Measurements from ENCODE around the gene ARID1B. TPM values are rescaled to one million over a fixed set of nuclear protein-coding genes. Genes with fewer than 3 reads are reported as not detected.

Gene ARID1B
- polyA plus RNA-seq, 1 donor = 66.0 TPM

DNA sequence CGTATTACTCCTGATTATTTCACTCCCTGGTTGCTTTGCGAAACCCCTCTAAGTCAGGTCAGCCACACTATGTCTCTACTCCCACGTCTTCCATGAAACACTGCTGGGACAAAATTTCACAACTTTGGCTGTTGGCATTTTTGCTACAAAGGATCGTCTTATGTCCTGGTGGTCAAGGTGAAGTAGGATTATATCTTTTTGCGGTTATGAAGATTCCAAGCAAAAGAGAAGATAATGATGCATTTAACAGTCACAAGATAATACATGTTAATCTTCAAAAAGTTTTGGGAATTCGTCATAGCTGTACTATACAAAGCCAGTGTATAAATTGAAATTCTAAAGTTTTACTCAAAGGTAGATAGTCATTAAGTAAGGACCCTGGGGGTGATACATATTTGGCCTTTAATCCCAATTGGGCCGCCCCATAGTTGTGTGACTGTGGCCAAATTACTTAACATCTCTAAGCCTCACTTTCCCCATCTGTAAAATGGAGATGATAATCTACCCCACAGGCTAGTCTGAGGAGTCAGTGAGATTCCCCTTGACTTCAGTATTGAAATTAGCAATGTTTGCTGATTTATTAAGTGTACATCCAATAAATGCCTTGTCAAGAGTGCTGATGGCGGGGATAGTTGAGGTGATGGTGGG is 212.1 kb downstream of the ARID1B start:
- no peak for DNase-seq (ENCODE audit: low read depth)

GRCh38 chr6:156992020-156992804 is 215.0 kb downstream of the ARID1B start:
- no peak for DNase-seq (ENCODE audit: low read depth)

GRCh38 chr6:156993713-156994112 is 216.5 kb downstream of the ARID1B start:
- no peak for DNase-seq (ENCODE audit: low read depth)

DNA sequence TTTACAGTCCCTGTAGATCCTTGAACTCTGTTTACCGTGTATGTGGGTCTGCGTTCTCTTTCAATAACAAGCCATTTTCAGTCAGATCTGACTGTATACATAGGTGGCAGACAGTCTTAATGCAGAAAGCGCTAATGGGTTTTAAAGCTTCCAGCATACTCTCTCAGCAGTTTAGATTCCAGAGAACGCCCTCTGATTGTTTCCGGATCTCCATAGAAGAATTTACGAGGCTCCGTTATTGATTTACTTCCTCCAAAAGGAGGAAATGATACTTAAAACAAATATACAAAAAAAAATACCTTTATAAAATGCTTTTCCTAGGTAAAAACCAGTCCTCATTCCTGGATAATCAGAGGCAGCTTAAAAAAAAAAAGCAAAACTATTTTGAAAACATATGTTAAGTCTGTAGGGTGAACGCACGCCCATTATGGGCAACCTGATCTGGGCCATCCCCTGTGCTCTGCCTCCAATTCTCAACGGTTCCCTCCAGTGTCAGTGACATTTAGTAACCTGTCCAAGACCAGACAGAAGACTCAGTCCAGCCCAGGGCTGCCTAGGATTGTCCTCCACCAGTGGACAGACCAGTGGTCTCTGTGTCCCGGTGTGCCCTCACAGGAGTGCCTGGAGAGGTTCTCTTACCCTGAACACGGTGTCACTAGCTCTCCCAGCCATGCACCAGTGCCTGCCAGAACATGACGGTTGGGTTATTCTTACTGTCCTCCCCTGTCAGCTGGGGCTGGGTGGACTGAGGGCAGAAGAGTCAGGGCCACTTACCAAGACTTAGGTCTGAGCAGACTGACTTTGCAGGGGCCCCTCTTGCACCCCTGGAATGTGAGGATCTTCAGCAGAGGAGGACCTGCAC is 217.3 kb downstream of the ARID1B start:
- no peak for DNase-seq (ENCODE audit: low read depth)

DNA sequence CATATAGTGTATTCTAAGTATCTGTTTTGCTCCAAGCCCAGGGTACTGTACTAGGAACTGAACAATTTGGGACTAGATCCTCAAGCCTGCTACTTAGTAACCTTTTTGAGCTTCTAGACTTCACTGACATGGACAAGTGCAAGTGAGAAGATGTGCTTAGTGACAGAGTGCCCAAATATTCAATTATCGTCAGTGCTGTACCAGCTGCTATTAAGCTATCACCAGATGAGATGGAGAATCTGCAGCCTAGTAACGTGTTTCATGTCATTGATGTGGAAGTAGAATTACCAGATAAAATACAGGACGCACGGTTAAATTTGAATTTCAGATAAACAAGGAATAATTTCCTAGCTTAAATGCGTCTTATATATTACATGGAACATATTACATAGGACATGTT is 218.3 kb downstream of the ARID1B start:
- no peak for DNase-seq (ENCODE audit: low read depth)

- DNase-seq (ENCODE audit: low read depth) = no peak
These were observed 219.1 kb downstream of the ARID1B start for GRCh38 chr6:156996265-156996664.

GRCh38 chr6:156998794-156999330 is 221.7 kb downstream of the ARID1B start:
- no peak for DNase-seq (ENCODE audit: low read depth)

DNA sequence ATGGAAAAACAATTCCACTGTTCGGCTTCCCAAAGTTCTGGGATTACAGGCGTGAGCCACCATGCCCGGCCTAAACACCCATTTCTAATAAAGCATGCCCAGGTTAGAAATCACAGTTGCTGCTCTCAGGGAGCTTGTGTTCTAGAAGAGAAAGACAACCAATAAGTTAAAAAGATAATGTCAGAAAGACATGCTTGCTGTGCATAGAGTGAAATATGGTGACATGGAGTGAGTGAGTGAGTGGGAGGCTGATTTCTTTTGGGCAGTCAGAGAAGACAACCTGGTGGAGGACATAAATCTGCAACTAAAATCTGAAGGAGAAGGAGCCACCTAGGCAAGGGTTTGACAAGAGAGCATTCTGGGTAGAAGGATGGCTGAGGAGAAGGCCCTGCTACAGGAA is 222.6 kb downstream of the ARID1B start:
- DNase-seq (ENCODE audit: low read depth) = no peak

DNA sequence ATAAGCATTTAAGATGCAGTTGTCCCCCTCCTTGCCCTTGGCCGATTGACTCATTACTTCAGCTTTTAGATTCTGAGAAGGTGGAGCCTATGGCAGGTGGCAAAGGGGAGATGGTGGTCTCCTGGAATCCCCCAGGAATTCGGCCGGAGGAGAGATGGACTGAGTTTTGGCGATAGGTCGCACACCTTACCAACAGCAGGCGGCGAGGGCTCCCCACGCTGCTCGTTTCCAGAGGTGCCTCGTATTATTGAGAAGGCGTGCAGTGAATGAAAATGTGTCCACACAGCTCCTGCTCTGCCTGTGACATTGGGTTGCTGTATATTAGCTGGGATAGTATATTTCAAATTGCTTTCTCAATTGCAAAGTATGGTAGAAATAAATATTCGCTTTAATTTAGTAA is 224.5 kb downstream of the ARID1B start:
- no peak for DNase-seq (ENCODE audit: low read depth)

DNA sequence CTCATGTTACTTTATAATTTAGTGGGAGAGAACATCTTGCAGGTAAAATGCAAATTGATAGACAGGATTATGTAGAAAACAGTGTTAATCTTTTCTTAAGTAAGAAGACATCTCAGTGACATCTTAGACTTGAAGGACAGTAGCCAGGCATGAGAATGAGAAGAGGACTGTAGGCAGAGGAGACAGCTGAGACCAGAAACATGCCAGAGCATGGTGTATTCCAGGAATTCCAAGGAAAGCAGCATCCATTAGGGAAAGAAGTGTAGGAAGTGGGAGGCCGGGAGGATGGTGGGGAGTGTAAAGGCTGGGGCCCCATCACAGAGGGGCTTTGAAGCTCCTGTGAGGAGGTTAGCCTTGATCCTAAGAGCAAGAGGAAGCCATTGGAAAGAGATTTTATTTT is 225.6 kb downstream of the ARID1B start:
- no peak for DNase-seq (ENCODE audit: low read depth)

GRCh38 chr6:157005940-157006339 is 228.8 kb downstream of the ARID1B start:
- DNase-seq (ENCODE audit: low read depth) = no peak

- DNase-seq (ENCODE audit: low read depth) = no peak
These were observed 231.4 kb downstream of the ARID1B start for GRCh38 chr6:157008568-157008967.

DNA sequence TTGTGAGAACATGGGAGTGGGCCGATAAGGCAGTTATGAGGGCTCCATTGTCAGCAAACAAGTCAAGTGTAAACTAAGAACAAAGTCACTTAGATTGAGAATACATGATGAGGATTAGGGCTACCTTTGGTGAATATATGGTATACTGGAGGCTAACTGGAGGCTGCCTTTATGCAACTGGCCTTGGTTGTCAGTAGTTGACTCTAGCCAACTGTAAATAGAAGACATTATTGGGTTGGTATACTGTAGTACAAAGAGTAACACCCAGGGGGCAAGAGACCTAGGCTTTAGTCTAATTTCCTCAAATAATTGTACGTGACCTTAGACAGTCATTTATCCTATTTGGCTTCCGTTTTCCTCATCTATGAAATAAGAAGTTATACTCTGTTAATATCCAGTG is 235.2 kb downstream of the ARID1B start:
- DNase-seq (ENCODE audit: low read depth) = no peak

DNA sequence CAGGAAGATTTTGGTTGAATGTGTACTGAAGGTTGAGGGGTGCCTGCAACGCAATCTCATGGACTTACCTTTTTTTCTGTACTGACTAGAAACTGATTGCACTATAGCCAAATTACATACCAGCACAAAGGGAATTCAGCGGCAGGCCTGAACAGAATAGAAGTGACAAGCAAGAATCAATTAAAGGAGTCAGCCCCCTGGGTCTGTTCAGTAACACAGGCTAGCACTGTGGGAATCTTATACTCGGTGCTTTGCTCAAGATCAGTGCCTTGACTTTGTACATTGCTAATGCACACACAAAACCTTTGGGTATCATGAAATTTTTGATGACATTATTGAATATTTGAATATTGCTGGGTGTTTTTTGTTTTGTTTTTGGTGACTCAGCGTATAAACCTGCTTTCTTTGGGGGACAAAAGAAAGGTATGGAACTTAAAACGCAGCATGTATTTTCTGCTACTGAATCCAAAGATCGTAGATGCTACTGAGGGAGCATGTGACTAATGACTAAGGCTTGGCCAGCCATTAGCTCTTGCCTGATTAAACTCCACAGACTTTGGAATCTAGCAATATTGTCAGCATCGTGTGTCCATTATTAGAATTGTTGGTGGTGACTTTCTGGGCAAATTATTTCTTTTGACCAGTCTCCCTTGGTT is 236.6 kb downstream of the ARID1B start:
- no peak for DNase-seq (ENCODE audit: low read depth)

GRCh38 chr6:157014871-157015270 is 237.7 kb downstream of the ARID1B start:
- DNase-seq (ENCODE audit: low read depth) = no peak

- no peak for DNase-seq (ENCODE audit: low read depth)
These were observed 239.8 kb downstream of the ARID1B start for GRCh38 chr6:157017022-157017421.

- DNase-seq (ENCODE audit: low read depth) = no peak
These were observed 240.7 kb downstream of the ARID1B start for GRCh38 chr6:157017861-157018260.

GRCh38 chr6:157019115-157019641 is 242.0 kb downstream of the ARID1B start:
- DNase-seq (ENCODE audit: low read depth) = no peak

DNA sequence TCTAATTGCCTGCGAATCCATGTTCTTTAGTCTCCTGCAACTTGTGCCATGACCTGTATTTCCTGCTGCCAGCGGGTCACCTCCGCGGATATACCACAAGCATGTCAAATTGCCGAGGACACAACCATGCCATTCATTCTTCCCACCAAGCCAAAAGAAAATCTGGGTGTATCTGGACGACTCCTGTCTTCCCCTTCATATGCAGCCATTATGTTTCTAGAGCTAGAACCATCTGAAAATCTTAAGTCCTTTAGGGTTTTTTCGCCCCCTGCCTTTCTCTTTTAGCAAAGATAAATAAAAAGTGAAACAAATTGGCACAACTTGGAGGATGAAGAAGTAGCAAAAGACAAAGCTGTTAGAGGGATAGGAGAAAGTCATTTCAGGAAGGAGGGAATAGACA is 242.6 kb downstream of the ARID1B start:
- DNase-seq (ENCODE audit: low read depth) = no peak

DNA sequence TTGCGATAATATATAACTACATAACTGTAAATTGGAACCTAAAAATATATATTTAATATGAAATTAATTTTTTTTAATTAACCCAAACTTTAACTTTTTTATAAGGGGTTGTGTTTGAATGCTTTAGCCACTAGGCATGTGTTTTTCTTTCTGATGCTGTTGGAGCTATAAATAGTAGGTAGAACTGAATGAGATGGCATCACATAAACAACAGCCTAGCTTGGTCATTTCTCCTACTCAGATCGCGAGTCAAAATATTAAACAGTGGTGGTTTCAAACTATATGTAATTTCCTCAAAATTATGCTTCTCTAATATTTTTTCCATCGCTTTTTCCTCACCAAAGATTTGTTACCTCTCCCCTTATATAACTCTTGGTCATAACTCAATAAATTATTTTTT is 243.2 kb downstream of the ARID1B start:
- no peak for DNase-seq (ENCODE audit: low read depth)

- no peak for DNase-seq (ENCODE audit: low read depth)
These were observed 243.7 kb downstream of the ARID1B start for GRCh38 chr6:157020881-157021343.

All from forelimb muscle (tissue), 1 donor.